H9 (cell line): ENCODE measurements around the gene TIGD6. TPM values are rescaled to one million over a fixed set of nuclear protein-coding genes. Genes with fewer than 3 reads are reported as not detected.

Source experiments
- DNase-seq: peaks from one replicate; pipeline ENCODE4 v3.0.0-alpha.2; 2017
- H2AFZ ChIP-seq: one replicate; pipeline ENCODE4 v1.6.1; 2013; ENCODE audit warnings: mild to moderate bottlenecking, low read length, control low read depth, moderate library complexity
- H2AK5ac ChIP-seq: 2 replicates; pipeline ENCODE4 v1.6.1; 2013; ENCODE audit warnings: low read length, control low read depth, mixed read lengths; ENCODE audit not compliant: insufficient read length
- H2BK120ac ChIP-seq: one replicate; pipeline ENCODE4 v1.6.1; 2013; ENCODE audit warnings: low read depth, mild to moderate bottlenecking, low read length, control low read depth, inconsistent platforms; ENCODE audit not compliant: poor library complexity, severe bottlenecking
- H2BK12ac ChIP-seq: 2 replicates; pipeline ENCODE4 v1.6.1; 2013; ENCODE audit warnings: low read length, control low read depth, mixed read lengths, low read depth; ENCODE audit not compliant: insufficient read length
- H2BK15ac ChIP-seq: 2 replicates; pipeline ENCODE4 v1.6.1; 2013; ENCODE audit warnings: low read depth, low read length, control low read depth
- H2BK20ac ChIP-seq: one replicate; pipeline ENCODE4 v1.6.1; 2013; ENCODE audit warnings: low read depth, mild to moderate bottlenecking, low read length, control low read depth, inconsistent platforms; ENCODE audit not compliant: poor library complexity, severe bottlenecking
- H2BK5ac ChIP-seq: 2 replicates; pipeline ENCODE4 v1.6.1; 2013; ENCODE audit warnings: low read length, control low read depth, mixed read lengths; ENCODE audit not compliant: insufficient read length
- H3K14ac ChIP-seq: 2 replicates; pipeline ENCODE4 v1.6.1; 2013; ENCODE audit warnings: low read length, control low read depth; ENCODE audit not compliant: insufficient read depth
- H3K18ac ChIP-seq: 2 replicates; pipeline ENCODE4 v1.6.1; 2013; ENCODE audit warnings: low read depth, mild to moderate bottlenecking, mixed read lengths, low read length, control low read depth; ENCODE audit not compliant: insufficient read length
- H3K23ac ChIP-seq: 2 replicates; pipeline ENCODE4 v1.6.1; 2013; ENCODE audit warnings: low read length, control low read depth, mixed read lengths, low read depth; ENCODE audit not compliant: insufficient read length
- H3K23me2 ChIP-seq: 2 replicates; pipeline ENCODE4 v1.6.1; 2013; ENCODE audit warnings: low read depth, mild to moderate bottlenecking, mixed read lengths, low read length, control low read depth; ENCODE audit not compliant: insufficient read length, poor library complexity, severe bottlenecking
- H3K27ac ChIP-seq: 2 replicates; pipeline ENCODE4 v1.5.1; 2013; ENCODE audit warnings: low read length, control low read depth, mixed read lengths, low read depth; ENCODE audit not compliant: insufficient read length
- H3K27me3 ChIP-seq: 2 replicates; pipeline ENCODE4 v1.6.1; 2013; ENCODE audit warnings: low read length, control low read depth, inconsistent platforms; ENCODE audit not compliant: insufficient read depth
- H3K4ac ChIP-seq: 2 replicates; pipeline ENCODE4 v1.6.1; 2013; ENCODE audit warnings: low read depth, mild to moderate bottlenecking, control low read depth, inconsistent platforms, low read length, moderate library complexity
- H3K4me1 ChIP-seq: 2 replicates; pipeline ENCODE4 v1.6.1; 2013; ENCODE audit warnings: low read length, control low read depth, inconsistent platforms; ENCODE audit not compliant: insufficient read depth
- H3K4me2 ChIP-seq: 2 replicates; pipeline ENCODE4 v1.6.1; 2013; ENCODE audit warnings: low read length, control low read depth, mixed read lengths; ENCODE audit not compliant: insufficient read length, insufficient read depth
- H3K56ac ChIP-seq: 2 replicates; pipeline ENCODE4 v1.6.1; 2013; ENCODE audit warnings: low read depth, mild to moderate bottlenecking, mixed read lengths, low read length, control low read depth; ENCODE audit not compliant: insufficient read length
- H3K79me1 ChIP-seq: 2 replicates; pipeline ENCODE4 v1.6.1; 2013; ENCODE audit warnings: low read depth, mild to moderate bottlenecking, moderate library complexity, low read length, control low read depth, inconsistent platforms; ENCODE audit not compliant: insufficient read depth, poor library complexity, severe bottlenecking
- H3K79me2 ChIP-seq: 2 replicates; pipeline ENCODE4 v1.6.1; 2013; ENCODE audit warnings: low read length, control low read depth, inconsistent platforms; ENCODE audit not compliant: insufficient read depth
- H3K9ac ChIP-seq: 2 replicates; pipeline ENCODE4 v1.6.1; 2013; ENCODE audit warnings: low read length, control low read depth, mixed read lengths; ENCODE audit not compliant: insufficient read length; ENCODE audit errors: extremely low read depth
- H3K9me3 ChIP-seq: one replicate; pipeline ENCODE4 v1.6.1; 2013; ENCODE audit warnings: low read depth, low read length, inconsistent platforms; ENCODE audit not compliant: control insufficient read depth
- H3T11ph ChIP-seq: one replicate; pipeline ENCODE4 v1.6.1; 2013; ENCODE audit warnings: mild to moderate bottlenecking, low read length, control low read depth, inconsistent platforms
- H4K20me1 ChIP-seq: one replicate; pipeline ENCODE4 v1.6.1; 2013; ENCODE audit not compliant: control insufficient read depth, insufficient read length, insufficient read depth
- H4K5ac ChIP-seq: 2 replicates; pipeline ENCODE4 v1.6.1; 2013; ENCODE audit warnings: low read depth, mild to moderate bottlenecking, mixed read lengths, low read length, control low read depth; ENCODE audit not compliant: insufficient read length
- H4K8ac ChIP-seq: replicated peaks from 2 replicates; pipeline ENCODE4 v1.6.1; 2013; ENCODE audit warnings: low read length, control low read depth, mixed read lengths, low read depth; ENCODE audit not compliant: insufficient read length
- H4K91ac ChIP-seq: 2 replicates; pipeline ENCODE4 v1.6.1; 2013; ENCODE audit warnings: low read depth, mild to moderate bottlenecking, moderate library complexity, mixed read lengths, low read length, control low read depth; ENCODE audit not compliant: insufficient read length
- H3K27ac Mint-ChIP-seq, 3 experiments: 2 replicates in 2 of 3; 3 replicates in 1 of 3; pipeline ENCODE4 v1.8.0; 2020 to 2021; ENCODE audit warnings: mixed read lengths in 3 of 3, mild to moderate bottlenecking in 1 of 3, moderate library complexity in 1 of 3
- H3K27me3 Mint-ChIP-seq: 2 replicates; pipeline ENCODE4 v1.8.0; 2021; ENCODE audit warnings: low read depth, mild to moderate bottlenecking, moderate library complexity, mixed read lengths
- H3K36me3 Mint-ChIP-seq, 3 experiments: 2 replicates in 2 of 3; 3 replicates in 1 of 3; pipeline ENCODE4 v1.8.0; 2020 to 2021; ENCODE audit warnings: low read depth in 3 of 3, mixed read lengths in 3 of 3; ENCODE audit not compliant: insufficient read depth in 1 of 3
- H3K4me1 Mint-ChIP-seq, 2 experiments: 2 replicates each; pipeline ENCODE4 v1.8.0; 2020; ENCODE audit warnings: mixed read lengths in 2 of 2
- H3K4me3 Mint-ChIP-seq, 2 experiments: 2 replicates in 1 of 2; 3 replicates in 1 of 2; pipeline ENCODE4 v1.8.0; 2020 to 2021; ENCODE audit warnings: mild to moderate bottlenecking in 2 of 2, mixed read lengths in 2 of 2, moderate library complexity in 1 of 2
- H3K9me3 Mint-ChIP-seq, 2 experiments: 2 replicates in 1 of 2; 3 replicates in 1 of 2; pipeline ENCODE4 v1.8.0; 2020; ENCODE audit warnings: mild to moderate bottlenecking in 2 of 2, mixed read lengths in 2 of 2, moderate library complexity in 1 of 2
- CTCF ChIP-seq: fragments of 200-600 bp; sonication (generic); conservative IDR thresholded peaks from 3 replicates; pipeline ENCODE4 v1.8.0; 2021; ENCODE audit warnings: antibody characterized with exemption, mild to moderate bottlenecking
- WGBS: extraction: QIAGEN DNeasy Blood & Tissue Kit; methylation state at CpG from one replicate; pipeline ENCODE4 v1.1.7; 2013; ENCODE audit warnings: missing lambda C conversion rate, low lambda C conversion rate, mixed read lengths; ENCODE audit not compliant: insufficient read length; ENCODE audit errors: extremely low coverage; 5-methylcytosine and 5-hydroxymethylcytosine counted together
- total RNA-seq: library from RNA; stranded (reverse); gene quantifications from 2 replicates; pipeline ENCODE4 v1.2.1, GENCODE V29; 2021

TIGD6 gene
- total RNA-seq, 1 experiment from 2014 or later: 1.8 TPM

GRCh38 chr5:150034662-150035061 is 34.2 kb upstream of the TIGD6 start:
- H3K14ac ChIP-seq: no peak overlapping the region
- no peak overlapping the region for H2BK5ac ChIP-seq
- no peak overlapping the region for H4K91ac ChIP-seq
- H3T11ph ChIP-seq: no peak overlapping the region
- no peak overlapping the region for H3K27ac Mint-ChIP-seq
- no peak overlapping the region for H2AFZ ChIP-seq
- H3K23me2 ChIP-seq: no peaks in the 10 kb centered on the region
- no peaks in the 10 kb centered on the region for H4K20me1 ChIP-seq
- no peak overlapping the region for H2AK5ac ChIP-seq
- H3K4me3 Mint-ChIP-seq: no peak overlapping the region
- no peak overlapping the region for H2BK120ac ChIP-seq
- no peak overlapping the region for H3K18ac ChIP-seq
- H3K4ac ChIP-seq: no peak overlapping the region
- H3K56ac ChIP-seq: no peak overlapping the region
- H3K4me1 ChIP-seq: no peaks in the 10 kb centered on the region
- DNase-seq: no peak
- H3K27me3 Mint-ChIP-seq: no peaks in the 10 kb centered on the region
- no peak overlapping the region for H3K23ac ChIP-seq
- H3K9ac ChIP-seq: no peak overlapping the region
- no peaks in the 10 kb centered on the region for H3K27me3 ChIP-seq
- no peaks in the 10 kb centered on the region for H3K79me2 ChIP-seq
- no peak overlapping the region for H2BK12ac ChIP-seq
- peaks cover 19 to 77% (median 71%) of the 10 kb centered on the region in 3 experiments; a peak in 6 of 7 replicates for H3K36me3 Mint-ChIP-seq
- no peak overlapping the region for H4K8ac ChIP-seq
- no peak for TF ChIP-seq CTCF
- no peak overlapping the region for H3K27ac ChIP-seq
- no peak overlapping the region for H4K5ac ChIP-seq
- no peaks in the 10 kb centered on the region for H3K4me1 Mint-ChIP-seq
- no peaks in the 10 kb centered on the region for H3K9me3 ChIP-seq
- no CpG with 5 or more reads among the region's 4 CpGs for WGBS
- H2BK15ac ChIP-seq: no peak overlapping the region
- H3K79me1 ChIP-seq: no peaks in the 10 kb centered on the region
- no peaks in the 10 kb centered on the region for H3K9me3 Mint-ChIP-seq
- no peak overlapping the region for H3K4me2 ChIP-seq
- H2BK20ac ChIP-seq: no peak overlapping the region
